GM21529 (cell line): ENCODE results near the gene ROS1.

Source experiments
- ATAC-seq: cut with Tn5 transposase; IDR thresholded peaks from one replicate; pipeline ENCODE4 v1.9.1; 2021; ENCODE audit not compliant: unreplicated experiment

Gene ROS1

GRCh38 chr6:117441824-117442264 is 16.1 kb upstream of the ROS1 start:
- ATAC-seq: no peak

- no peak for ATAC-seq
Measured at GRCh38 chr6:117440706-117441525, 15.2 kb upstream of the ROS1 start.

GRCh38 chr6:117432273-117432672 is 6.5 kb upstream of the ROS1 start:
- no peak for ATAC-seq

GRCh38 chr6:117423754-117424153 is 2.0 kb downstream of the ROS1 start:
- ATAC-seq: no peak

GRCh38 chr6:117418320-117418719 is 7.4 kb downstream of the ROS1 start:
- ATAC-seq: no peak

GRCh38 chr6:117417851-117418250 is 7.9 kb downstream of the ROS1 start:
- no peak for ATAC-seq

- ATAC-seq: no peak
Measured at GRCh38 chr6:117414770-117415169, 11.0 kb downstream of the ROS1 start.

GRCh38 chr6:117411474-117411873 is 14.3 kb downstream of the ROS1 start:
- no peak for ATAC-seq

GRCh38 chr6:117409863-117410262 is 15.9 kb downstream of the ROS1 start:
- ATAC-seq: no peak

- ATAC-seq: no peak
Measured at GRCh38 chr6:117409420-117409819, 16.3 kb downstream of the ROS1 start.

- no peak for ATAC-seq
Measured at GRCh38 chr6:117404548-117404947, 21.2 kb downstream of the ROS1 start.

GRCh38 chr6:117401799-117402198 is 23.9 kb downstream of the ROS1 start:
- no peak for ATAC-seq

- ATAC-seq: no peak
Measured at GRCh38 chr6:117399924-117400323, 25.8 kb downstream of the ROS1 start.

- ATAC-seq: no peak
Measured at GRCh38 chr6:117399126-117399525, 26.6 kb downstream of the ROS1 start.

GRCh38 chr6:117397536-117398227 is 28.1 kb downstream of the ROS1 start:
- no peak for ATAC-seq

- ATAC-seq: no peak
Measured at GRCh38 chr6:117396228-117396627, 29.5 kb downstream of the ROS1 start.

GRCh38 chr6:117395164-117395563 is 30.6 kb downstream of the ROS1 start:
- no peak for ATAC-seq

GRCh38 chr6:117393045-117393444 is 32.7 kb downstream of the ROS1 start:
- no peak for ATAC-seq

- no peak for ATAC-seq
Measured at GRCh38 chr6:117391874-117392583, 33.7 kb downstream of the ROS1 start.

GRCh38 chr6:117389227-117390057 is 36.3 kb downstream of the ROS1 start:
- ATAC-seq: no peak

GRCh38 chr6:117387454-117387974 is 38.2 kb downstream of the ROS1 start:
- ATAC-seq: no peak
